GM23338 (cell line): ENCODE data around the gene FAM120A. TPM values are rescaled to one million over a fixed set of nuclear protein-coding genes. Genes with fewer than 3 reads are reported as not detected.

ENCODE experiments used
- ATAC-seq: fragments of 200-7000 bp; cut with Tn5 transposase; 3 replicates; pipeline ENCODE4 v1.9.1; 2020
- DNase-seq: peaks from one replicate; pipeline ENCODE4 v3.0.0-alpha.2; 2015; ENCODE audit warnings: low spot score
- H2AFZ ChIP-seq: fragments of 200-600 bp; sonication (generic); 2 replicates; pipeline ENCODE4 v1.8.0; 2016; ENCODE audit warnings: antibody characterized with exemption, mild to moderate bottlenecking, moderate library complexity
- H3F3A ChIP-seq: fragments of 200-600 bp; sonication (generic); replicated peaks from 2 replicates; pipeline ENCODE4 v1.8.0; 2017; ENCODE audit warnings: antibody characterized with exemption, mixed run types, low read depth
- H3K27ac ChIP-seq: fragments of 200-600 bp; sonication (generic); 2 replicates; pipeline ENCODE4 v1.6.1; 2016; ENCODE audit warnings: low read depth
- H3K27me3 ChIP-seq: fragments of 200-600 bp; sonication (generic); 2 replicates; pipeline ENCODE4 v1.8.0; 2016; ENCODE audit warnings: mild to moderate bottlenecking, mixed run types, moderate library complexity; ENCODE audit not compliant: insufficient read depth
- H3K36me3 ChIP-seq: fragments of 200-600 bp; sonication (generic); 2 replicates; pipeline ENCODE4 v1.8.0; 2016; ENCODE audit warnings: mild to moderate bottlenecking; ENCODE audit not compliant: insufficient read depth
- H3K4me1 ChIP-seq: fragments of 200-600 bp; sonication (generic); 2 replicates; pipeline ENCODE4 v1.8.0; 2016; ENCODE audit warnings: mild to moderate bottlenecking, moderate library complexity; ENCODE audit not compliant: insufficient read depth
- H3K4me2 ChIP-seq: fragments of 200-600 bp; sonication (generic); 2 replicates; pipeline ENCODE4 v1.7.1; 2017; ENCODE audit warnings: mixed run types
- H3K4me3 ChIP-seq: fragments of 200-600 bp; sonication (generic); 2 replicates; pipeline ENCODE4 v1.6.1; 2016; ENCODE audit warnings: mixed run types
- H3K79me2 ChIP-seq: fragments of 200-600 bp; sonication (generic); replicated peaks from 2 replicates; pipeline ENCODE4 v1.8.0; 2017; ENCODE audit warnings: mild to moderate bottlenecking; ENCODE audit not compliant: insufficient read depth
- H3K9me2 ChIP-seq: fragments of 200-600 bp; sonication (generic); 2 replicates; pipeline ENCODE4 v1.8.0; 2017; ENCODE audit not compliant: insufficient read depth
- H4K20me1 ChIP-seq: fragments of 200-600 bp; sonication (generic); replicated peaks from 2 replicates; pipeline ENCODE4 v1.8.0; 2017; ENCODE audit warnings: mild to moderate bottlenecking; ENCODE audit not compliant: insufficient read depth
- H3K27ac Mint-ChIP-seq: 2 replicates; pipeline ENCODE4 v1.8.0; 2020; ENCODE audit warnings: inconsistent platforms, mild to moderate bottlenecking, moderate library complexity, mixed read lengths
- H3K27me3 Mint-ChIP-seq: 3 replicates; pipeline ENCODE4 v1.8.0; 2022; ENCODE audit warnings: low read depth, mild to moderate bottlenecking, moderate library complexity, mixed read lengths, inconsistent platforms; ENCODE audit not compliant: insufficient read depth, poor library complexity
- H3K36me3 Mint-ChIP-seq: 3 replicates; pipeline ENCODE4 v1.8.0; 2021; ENCODE audit warnings: low read depth, mild to moderate bottlenecking, inconsistent platforms, moderate library complexity, mixed read lengths
- H3K4me1 Mint-ChIP-seq: 3 replicates; pipeline ENCODE4 v1.8.0; 2020; ENCODE audit warnings: mild to moderate bottlenecking, inconsistent platforms, mixed read lengths
- H3K4me3 Mint-ChIP-seq: 3 replicates; pipeline ENCODE4 v1.8.0; 2021; ENCODE audit warnings: moderate library complexity, mild to moderate bottlenecking, inconsistent platforms, mixed read lengths
- H3K9me3 Mint-ChIP-seq: 3 replicates; pipeline ENCODE4 v1.8.0; 2020; ENCODE audit warnings: moderate library complexity, mild to moderate bottlenecking, inconsistent platforms, mixed read lengths
- CREB1 ChIP-seq: fragments of 250-450 bp; sonication (Bioruptor Pico); IDR thresholded peaks from 2 replicates; pipeline ENCODE4 v1.5.0; 2020; ENCODE audit warnings: low read depth, mild to moderate bottlenecking, moderate library complexity
- ETS1 ChIP-seq: IDR thresholded peaks from 2 replicates; pipeline ENCODE4 v1.6.1; 2016; ENCODE audit warnings: antibody characterized with exemption
- EZH2 ChIP-seq: fragments of 200-600 bp; sonication (generic); IDR thresholded peaks from one replicate; pipeline ENCODE4 v1.8.0; 2017; ENCODE audit warnings: antibody characterized with exemption, mild to moderate bottlenecking, low read depth; ENCODE audit not compliant: unreplicated experiment
- EZH2phosphoT487 ChIP-seq: fragments of 200-600 bp; sonication (generic); IDR thresholded peaks from one replicate; pipeline ENCODE4 v1.8.1; 2018; ENCODE audit warnings: antibody characterized with exemption; ENCODE audit not compliant: unreplicated experiment
- NANOG ChIP-seq: IDR thresholded peaks from 2 replicates; pipeline ENCODE4 v1.6.1; 2016; ENCODE audit warnings: antibody characterized with exemption, borderline replicate concordance
- POLR2AphosphoS5 ChIP-seq: IDR thresholded peaks from 2 replicates; pipeline ENCODE4 v1.6.1; 2016; ENCODE audit warnings: antibody characterized with exemption, low read depth
- STAT1 ChIP-seq: IDR thresholded peaks from one replicate; pipeline ENCODE4 v1.6.1; 2016; ENCODE audit warnings: antibody characterized with exemption; ENCODE audit not compliant: unreplicated experiment
- ZNF114 ChIP-seq: fragments of 250-450 bp; sonication (Bioruptor Pico); IDR thresholded peaks from 2 replicates; pipeline ENCODE4 v1.5.0; 2020; ENCODE audit warnings: mild to moderate bottlenecking, moderate library complexity
- ZNF331 ChIP-seq: fragments of 250-450 bp; sonication (Bioruptor Pico); IDR thresholded peaks from 2 replicates; pipeline ENCODE4 v1.5.0; 2020; ENCODE audit warnings: low read depth, mild to moderate bottlenecking, moderate library complexity
- ZNF462 ChIP-seq: fragments of 250-450 bp; sonication (Bioruptor Pico); IDR thresholded peaks from 2 replicates; pipeline ENCODE4 v1.5.0; 2020; ENCODE audit warnings: mild to moderate bottlenecking, moderate library complexity
- polyA plus RNA-seq: library from polyadenylated mRNA; unstranded; fragments of >200 nt; fragmentation: Nextera tagmentation; extraction: Ambion mirVana; gene quantifications from 2 replicates; pipeline ENCODE4 v1.2.1, GENCODE V29; 2016
- total RNA-seq: library from RNA; depleted of rRNA; stranded (reverse); fragments of >200 nt; shearing (Covaris generic); gene quantifications from 2 replicates; pipeline ENCODE4 v1.2.3, GENCODE V29; 2014
- TF ChIP-seq, protein P1 (sequence below): IDR thresholded peaks from one replicate; pipeline ENCODE4 v1.6.1; 2018; ENCODE audit warnings: antibody characterized with exemption; ENCODE audit not compliant: unreplicated experiment

FAM120A gene
- total and polyA plus RNA-seq, 2 experiments from 2014 or later: 28.2 to 52.5 TPM

DNA sequence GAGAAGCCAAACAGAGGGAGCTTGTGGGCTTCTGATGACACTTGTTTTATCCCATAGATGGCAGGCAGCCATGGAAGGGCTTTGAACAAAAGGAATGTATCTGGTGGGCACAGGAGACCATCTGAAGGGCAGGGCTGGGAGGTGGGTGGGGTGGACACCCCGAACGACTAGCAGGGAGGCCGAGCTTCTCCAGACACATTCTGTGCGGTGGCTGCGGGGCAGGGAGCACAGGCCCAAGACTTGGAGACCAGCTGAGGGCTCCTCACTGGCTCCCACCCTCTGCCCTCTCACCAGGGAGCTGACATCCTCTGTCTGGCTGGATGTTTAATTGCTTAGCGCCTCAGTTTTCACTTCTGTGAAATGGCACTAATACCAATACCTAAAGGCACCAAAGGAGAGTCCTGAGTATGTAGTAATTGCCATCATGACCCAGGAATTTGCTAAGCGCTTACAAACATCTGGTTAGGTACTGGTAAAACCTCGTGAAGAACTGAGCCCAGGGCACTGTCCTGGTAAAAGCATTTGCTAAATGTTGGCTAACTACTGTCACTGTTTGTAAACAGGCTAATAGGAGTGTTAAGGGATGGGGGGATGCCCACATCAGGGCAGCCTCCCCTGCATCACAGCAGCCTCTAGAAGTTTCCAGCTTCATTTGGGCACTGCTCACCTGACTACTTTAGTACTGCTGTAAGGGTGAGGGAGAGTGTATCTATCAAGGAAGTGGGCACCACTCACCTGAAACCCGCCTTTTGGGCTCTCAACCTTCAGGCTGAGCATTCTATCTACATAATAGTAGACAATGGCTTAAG, 122.8 kb downstream of the FAM120A start:
- TF ChIP-seq EZH2phosphoT487 (no peak), ETS1 (no peak), NANOG (no peak), STAT1 (no peak), EZH2 (no peak), ZNF114 (CRISPR knock-in tag) (no peak), POLR2AphosphoS5 (no peak), ZNF462 (CRISPR knock-in tag) (no peak), ZNF331 (CRISPR knock-in tag) (no peak), CREB1 (no peak)
- TF ChIP-seq, protein P1, sequence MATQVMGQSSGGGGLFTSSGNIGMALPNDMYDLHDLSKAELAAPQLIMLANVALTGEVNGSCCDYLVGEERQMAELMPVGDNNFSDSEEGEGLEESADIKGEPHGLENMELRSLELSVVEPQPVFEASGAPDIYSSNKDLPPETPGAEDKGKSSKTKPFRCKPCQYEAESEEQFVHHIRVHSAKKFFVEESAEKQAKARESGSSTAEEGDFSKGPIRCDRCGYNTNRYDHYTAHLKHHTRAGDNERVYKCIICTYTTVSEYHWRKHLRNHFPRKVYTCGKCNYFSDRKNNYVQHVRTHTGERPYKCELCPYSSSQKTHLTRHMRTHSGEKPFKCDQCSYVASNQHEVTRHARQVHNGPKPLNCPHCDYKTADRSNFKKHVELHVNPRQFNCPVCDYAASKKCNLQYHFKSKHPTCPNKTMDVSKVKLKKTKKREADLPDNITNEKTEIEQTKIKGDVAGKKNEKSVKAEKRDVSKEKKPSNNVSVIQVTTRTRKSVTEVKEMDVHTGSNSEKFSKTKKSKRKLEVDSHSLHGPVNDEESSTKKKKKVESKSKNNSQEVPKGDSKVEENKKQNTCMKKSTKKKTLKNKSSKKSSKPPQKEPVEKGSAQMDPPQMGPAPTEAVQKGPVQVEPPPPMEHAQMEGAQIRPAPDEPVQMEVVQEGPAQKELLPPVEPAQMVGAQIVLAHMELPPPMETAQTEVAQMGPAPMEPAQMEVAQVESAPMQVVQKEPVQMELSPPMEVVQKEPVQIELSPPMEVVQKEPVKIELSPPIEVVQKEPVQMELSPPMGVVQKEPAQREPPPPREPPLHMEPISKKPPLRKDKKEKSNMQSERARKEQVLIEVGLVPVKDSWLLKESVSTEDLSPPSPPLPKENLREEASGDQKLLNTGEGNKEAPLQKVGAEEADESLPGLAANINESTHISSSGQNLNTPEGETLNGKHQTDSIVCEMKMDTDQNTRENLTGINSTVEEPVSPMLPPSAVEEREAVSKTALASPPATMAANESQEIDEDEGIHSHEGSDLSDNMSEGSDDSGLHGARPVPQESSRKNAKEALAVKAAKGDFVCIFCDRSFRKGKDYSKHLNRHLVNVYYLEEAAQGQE: no peak
- H3K27ac ChIP-seq: no peak overlapping the region
- Mint-ChIP-seq H3K4me3 (peak overlapping the region; percentile 88; the same call in 1 of the 3 replicates), H3K9me3 (peaks cover 7% of the 10 kb centered on the region; the same call in 2 of the 3 replicates), H3K4me1 (peaks cover 23% of the 10 kb centered on the region), H3K36me3 (peaks cover 12% of the 10 kb centered on the region; the same call in 2 of the 3 replicates), H3K27me3 (peaks cover 28% of the 10 kb centered on the region), H3K27ac (no peak overlapping the region)
- no peaks in the 10 kb centered on the region for H3K9me2 ChIP-seq
- H3K27me3 ChIP-seq: peaks cover 23% of the 10 kb centered on the region; the same call in 1 of the 2 replicates
- peaks cover 6% of the 10 kb centered on the region; the same call in 1 of the 2 replicates for H3F3A ChIP-seq
- H3K4me2 ChIP-seq: peak overlapping the region; percentile 99
- H3K4me1 ChIP-seq: peaks cover 24% of the 10 kb centered on the region
- H2AFZ ChIP-seq: no peak overlapping the region
- peaks cover 5% of the 10 kb centered on the region; the same call in 1 of the 2 replicates for H4K20me1 ChIP-seq
- DNase-seq (no peak), ATAC-seq (no peak)
- peak overlapping the region; percentile 83 for H3K4me3 ChIP-seq
- peaks cover 6% of the 10 kb centered on the region for H3K79me2 ChIP-seq
- H3K36me3 ChIP-seq: no peaks in the 10 kb centered on the region
